AG04449 (cell line): Measurements from ENCODE around the gene ARSH.
"Not testable (repeated sequence)": the region's sequence is repeated elsewhere in the genome, so short reads cannot be mapped to it uniquely, and the experiment has no call there.

Experiments
- CTCF ChIA-PET: fragments of 350-600 bp; formaldehyde crosslinking; extraction: SDS; loops from one replicate; lab custom pipeline; 2021; ENCODE audit warnings: antibody characterized with exemption; lab: Yijun Ruan, JAX
- POLR2A ChIA-PET: fragments of 400-600, 350-600 bp; formaldehyde crosslinking; extraction: SDS; loops from one replicate; lab custom pipeline; 2020; ENCODE audit warnings: antibody characterized with exemption, inconsistent platforms; lab: Yijun Ruan, JAX
- DNase-seq: peaks from one replicate; pipeline ENCODE4 v3.0.0-alpha.2; 2010; ENCODE audit warnings: low read depth, low spot score
- H3K4me3 ChIP-seq: 2 replicates; pipeline ENCODE4 v1.5.1; 2011; ENCODE audit warnings: low read depth, mild to moderate bottlenecking, control low read depth, low read length
- TF ChIP-seq, protein P1 (sequence below): IDR thresholded peaks from one replicate; pipeline ENCODE4 v1.5.1; 2011; ENCODE audit warnings: mild to moderate bottlenecking, moderate library complexity, low read length, control low read depth, inconsistent platforms; ENCODE audit not compliant: insufficient read depth; ENCODE audit errors: missing control alignments

The ARSH gene, protein sequence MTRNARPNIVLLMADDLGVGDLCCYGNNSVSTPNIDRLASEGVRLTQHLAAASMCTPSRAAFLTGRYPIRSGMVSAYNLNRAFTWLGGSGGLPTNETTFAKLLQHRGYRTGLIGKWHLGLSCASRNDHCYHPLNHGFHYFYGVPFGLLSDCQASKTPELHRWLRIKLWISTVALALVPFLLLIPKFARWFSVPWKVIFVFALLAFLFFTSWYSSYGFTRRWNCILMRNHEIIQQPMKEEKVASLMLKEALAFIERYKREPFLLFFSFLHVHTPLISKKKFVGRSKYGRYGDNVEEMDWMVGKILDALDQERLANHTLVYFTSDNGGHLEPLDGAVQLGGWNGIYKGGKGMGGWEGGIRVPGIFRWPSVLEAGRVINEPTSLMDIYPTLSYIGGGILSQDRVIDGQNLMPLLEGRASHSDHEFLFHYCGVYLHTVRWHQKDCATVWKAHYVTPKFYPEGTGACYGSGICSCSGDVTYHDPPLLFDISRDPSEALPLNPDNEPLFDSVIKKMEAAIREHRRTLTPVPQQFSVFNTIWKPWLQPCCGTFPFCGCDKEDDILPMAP

DNA sequence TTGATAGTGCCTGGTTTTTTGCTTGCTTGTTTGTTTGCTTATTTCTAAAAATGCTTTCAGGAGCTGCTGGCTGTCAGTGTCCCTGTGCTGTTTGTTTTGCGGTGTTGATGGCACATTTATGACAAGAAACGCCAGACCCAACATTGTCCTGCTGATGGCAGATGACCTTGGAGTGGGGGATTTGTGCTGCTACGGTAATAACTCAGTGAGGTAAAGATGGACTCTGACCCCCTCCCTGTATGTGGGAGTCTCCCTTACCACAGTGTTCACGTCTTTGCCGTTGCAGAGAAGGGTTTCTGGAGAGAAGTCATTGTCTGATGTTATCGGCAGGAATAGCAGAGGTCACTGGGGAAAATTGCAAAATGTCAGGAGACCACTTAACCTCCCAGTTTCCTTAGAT, at the start of gene ARSH:
Gene ARSH (plus strand): TSS at position 52 of the 400 bp plus-strand sequence. CDS start 67 bp downstream, at position 119.
- DNase-seq = no peak
- no peak within 1 kb of the TSS for H3K4me3 ChIP-seq
- POLR2A ChIA-PET = no interaction called here
- CTCF ChIA-PET = interaction anchor here (1.0 kb wide), 1 partner anchor 10 kb away, joined by 3 read pairs; no protein-coding TSS in a partner anchor
- TF ChIP-seq, protein P1, sequence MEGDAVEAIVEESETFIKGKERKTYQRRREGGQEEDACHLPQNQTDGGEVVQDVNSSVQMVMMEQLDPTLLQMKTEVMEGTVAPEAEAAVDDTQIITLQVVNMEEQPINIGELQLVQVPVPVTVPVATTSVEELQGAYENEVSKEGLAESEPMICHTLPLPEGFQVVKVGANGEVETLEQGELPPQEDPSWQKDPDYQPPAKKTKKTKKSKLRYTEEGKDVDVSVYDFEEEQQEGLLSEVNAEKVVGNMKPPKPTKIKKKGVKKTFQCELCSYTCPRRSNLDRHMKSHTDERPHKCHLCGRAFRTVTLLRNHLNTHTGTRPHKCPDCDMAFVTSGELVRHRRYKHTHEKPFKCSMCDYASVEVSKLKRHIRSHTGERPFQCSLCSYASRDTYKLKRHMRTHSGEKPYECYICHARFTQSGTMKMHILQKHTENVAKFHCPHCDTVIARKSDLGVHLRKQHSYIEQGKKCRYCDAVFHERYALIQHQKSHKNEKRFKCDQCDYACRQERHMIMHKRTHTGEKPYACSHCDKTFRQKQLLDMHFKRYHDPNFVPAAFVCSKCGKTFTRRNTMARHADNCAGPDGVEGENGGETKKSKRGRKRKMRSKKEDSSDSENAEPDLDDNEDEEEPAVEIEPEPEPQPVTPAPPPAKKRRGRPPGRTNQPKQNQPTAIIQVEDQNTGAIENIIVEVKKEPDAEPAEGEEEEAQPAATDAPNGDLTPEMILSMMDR = no peak

DNA sequence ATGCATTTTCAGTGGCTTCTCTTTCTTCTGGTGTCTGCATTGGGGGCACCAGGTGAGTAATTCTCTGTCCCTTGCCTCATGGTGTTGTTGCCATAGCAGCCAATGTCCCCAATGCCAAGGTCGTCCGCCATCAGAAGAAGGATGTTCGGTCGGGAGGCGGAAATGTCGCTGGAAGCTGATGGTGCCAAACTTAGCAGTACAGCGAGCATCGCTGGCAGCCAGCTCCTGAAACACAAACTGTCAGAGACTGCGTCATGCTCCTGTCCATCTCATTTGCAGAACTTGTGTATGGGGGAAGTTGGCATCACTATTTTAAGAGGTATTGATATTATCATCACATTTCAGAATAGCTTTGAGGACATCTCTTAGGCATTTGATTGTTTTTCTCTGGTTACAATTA, 48.1 kb upstream of the ARSH start:
- CTCF ChIA-PET = no interaction called here
- DNase-seq = no peak

DNA sequence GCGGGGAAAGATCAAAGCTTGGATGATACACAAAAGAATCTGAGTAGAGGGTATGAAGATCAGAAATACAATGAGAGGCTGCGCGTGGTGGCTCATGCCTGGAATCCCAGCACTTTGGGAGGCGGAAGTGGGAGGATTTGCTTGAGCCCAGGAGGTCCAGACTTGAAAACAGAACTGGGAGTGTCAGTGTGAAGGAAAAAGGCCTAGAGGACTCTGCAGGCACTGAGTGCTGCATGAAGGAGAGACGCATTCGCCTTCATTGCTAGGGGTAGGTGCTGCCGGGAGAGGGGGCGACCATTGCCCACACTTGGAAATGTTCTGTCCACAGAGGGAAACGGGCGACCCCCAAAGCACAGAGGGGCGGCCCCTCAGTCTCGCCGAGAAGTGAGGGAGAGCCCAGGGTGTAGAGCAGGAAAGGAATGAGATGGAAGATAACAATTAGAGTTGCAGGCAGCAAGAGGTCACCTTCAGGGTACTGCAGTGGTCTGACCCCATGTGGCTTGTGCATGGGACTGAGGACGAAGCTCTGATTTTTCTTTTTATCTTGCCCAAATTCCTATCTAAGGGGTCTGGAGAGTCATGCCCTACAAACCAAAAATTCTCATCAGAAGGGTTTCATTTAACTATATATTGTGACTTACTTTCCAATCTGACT, 45.4 kb upstream of the ARSH start:
- TF ChIP-seq, protein P1 = no peak
- POLR2A ChIA-PET = no interaction called here
- H3K4me3 ChIP-seq = no peak overlapping the region
- CTCF ChIA-PET = no interaction called here
- no peak for DNase-seq

More for the DNA sequence above, 48.1 kb upstream of the ARSH start:
- no peak overlapping the region for H3K4me3 ChIP-seq
- POLR2A ChIA-PET = no interaction called here
- TF ChIP-seq, protein P1 = no peak

DNA sequence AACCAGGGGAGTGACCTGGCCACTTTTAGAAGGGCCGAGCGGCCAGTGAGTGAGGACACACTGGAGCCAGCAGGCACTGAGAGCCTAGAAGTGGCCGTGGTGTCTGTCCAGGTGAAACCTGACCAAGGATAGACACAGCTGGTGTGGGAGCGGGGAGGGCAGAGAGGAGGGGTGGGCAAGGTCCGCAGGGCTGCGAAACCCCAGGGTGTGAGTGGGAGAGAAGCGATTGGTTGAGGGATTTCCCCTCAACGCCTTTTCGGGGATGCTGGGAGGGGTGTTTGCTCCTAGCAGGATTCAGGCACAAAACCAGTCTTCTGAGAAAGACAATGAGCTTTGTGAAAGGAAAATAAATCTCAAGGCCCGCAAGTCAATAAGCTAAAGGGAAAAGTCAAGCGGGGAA, 44.0 kb upstream of the ARSH start:
- no peak overlapping the region for H3K4me3 ChIP-seq
- CTCF ChIA-PET = interaction anchor here (0.6 kb wide), 1 partner anchor 225 kb away, joined by 3 read pairs; no protein-coding TSS in a partner anchor
- DNase-seq = no peak
- TF ChIP-seq, protein P1 = no peak
- POLR2A ChIA-PET = no interaction called here

DNA sequence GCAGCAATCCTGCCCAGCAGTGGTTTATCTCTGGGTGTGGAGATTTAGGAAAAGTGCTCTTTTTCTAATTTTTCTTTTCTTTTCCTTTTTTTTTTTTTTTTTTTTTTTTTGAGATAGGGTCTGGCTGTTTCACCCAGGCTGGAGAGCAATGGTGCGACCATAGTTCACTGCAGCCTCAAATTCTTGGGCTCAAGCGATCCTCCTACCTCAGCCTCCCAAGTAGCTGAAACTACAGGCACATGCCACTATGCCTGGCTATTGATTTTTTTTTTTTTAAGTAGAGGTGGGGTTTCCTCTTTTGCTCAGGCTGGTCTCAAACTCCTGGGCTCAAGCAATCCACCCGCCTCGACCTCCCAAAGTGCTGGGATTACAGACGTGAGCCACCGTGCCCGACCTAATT, 42.9 kb upstream of the ARSH start:
- CTCF ChIA-PET, H3K4me3 ChIP-seq, DNase-seq: not testable (repeated sequence)
- POLR2A ChIA-PET = interaction anchor here (0.9 kb wide), 1 partner anchor 35 kb away, joined by 3 read pairs; the partner anchor contains the start of gene ARSD

DNA sequence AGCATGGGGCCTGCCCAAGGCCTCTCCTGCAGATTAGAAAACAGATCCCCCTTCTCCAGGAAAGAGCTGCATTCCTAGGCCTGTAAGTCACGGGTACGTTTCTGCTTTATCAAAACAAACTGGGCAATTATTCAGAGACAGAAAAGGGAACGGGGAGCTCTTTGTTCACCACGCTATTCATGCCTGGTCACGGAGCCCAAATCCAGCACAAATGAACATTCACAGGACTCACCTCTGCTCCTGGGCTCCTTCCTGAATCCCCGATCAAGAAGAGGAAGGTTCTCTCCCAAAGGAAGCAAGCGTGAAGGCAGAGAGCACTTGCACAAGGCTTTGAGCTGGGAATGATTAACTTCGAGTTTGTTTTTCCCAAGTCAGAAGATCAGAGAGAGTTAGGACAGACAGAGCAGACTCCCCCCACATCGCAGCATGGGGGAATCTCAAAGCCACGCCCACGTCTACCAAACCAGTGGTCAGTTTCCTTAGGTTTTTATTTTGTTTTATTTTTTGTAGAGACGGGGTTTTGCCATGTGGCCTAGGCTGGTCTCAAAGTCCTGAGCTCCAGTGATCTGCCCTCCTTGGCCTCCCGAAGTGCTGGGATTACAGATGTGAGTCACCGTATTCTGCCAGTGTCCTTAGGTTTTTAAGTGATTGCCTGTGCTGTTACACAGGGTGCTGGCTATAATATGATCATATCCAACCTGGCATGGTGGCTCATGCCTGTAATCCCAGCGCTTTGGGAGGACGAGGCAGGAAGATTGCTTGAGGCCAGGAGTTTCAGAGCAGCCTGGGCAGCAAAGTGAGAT, 42.2 kb upstream of the ARSH start:
- CTCF ChIA-PET, DNase-seq: not testable (repeated sequence)
- H3K4me3 ChIP-seq = peak overlapping the region; percentile 20; the same call in 1 of the 2 replicates
- POLR2A ChIA-PET = interaction anchor here (0.9 kb wide), 1 partner anchor 36 kb away, joined by 3 read pairs; the partner anchor contains the start of gene ARSD
